Cardiac muscle cell (in vitro differentiated cells and primary cell): ENCODE measurements around the gene SMO. TPM values are rescaled to one million over a fixed set of nuclear protein-coding genes. Genes with fewer than 3 reads are reported as not detected.
"Not testable (repeated sequence)": the region's sequence is repeated elsewhere in the genome, so short reads cannot be mapped to it uniquely, and the experiment has no call there.

ENCODE experiments used
- DNase-seq, 2 donors: peaks; one replicate each; pipeline versions ENCODE4 v3.0.0 to v3.0.0-alpha.2; 2010 to 2017; ENCODE audit warnings: low read depth in 1 of 2, low spot score in 1 of 2
- H3K27ac ChIP-seq: fragments of 200-600 bp; sonication (generic); 2 replicates; pipeline ENCODE4 v1.5.1; 2016
- H3K27me3 ChIP-seq: fragments of 200-600 bp; sonication (generic); 2 replicates; pipeline ENCODE4 v1.6.0; 2016; ENCODE audit warnings: control low read depth
- H3K36me3 ChIP-seq: fragments of 200-600 bp; sonication (generic); 2 replicates; pipeline ENCODE4 v1.5.1; 2016; ENCODE audit warnings: control low read depth
- H3K4me1 ChIP-seq: fragments of 200-600 bp; sonication (generic); 2 replicates; pipeline ENCODE4 v1.8.1; 2017; ENCODE audit warnings: low read depth, mild to moderate bottlenecking, mixed run types
- H3K4me3 ChIP-seq: fragments of 200-600 bp; sonication (generic); 2 replicates; pipeline ENCODE4 v1.5.1; 2016; ENCODE audit warnings: mild to moderate bottlenecking
- H3K9me3 ChIP-seq: fragments of 200-600 bp; sonication (generic); 2 replicates; pipeline ENCODE4 v1.5.1; 2017; ENCODE audit warnings: low read depth, mild to moderate bottlenecking, control low read depth
- CTCF ChIP-seq: IDR thresholded peaks from 2 replicates; pipeline ENCODE4 v1.5.1; 2012; ENCODE audit warnings: low read depth, mild to moderate bottlenecking, low read length
- polyA plus RNA-seq: library from polyadenylated mRNA; unstranded; fragments of >200 nt; fragmentation: Nextera tagmentation; extraction: Ambion mirVana; gene quantifications from 2 replicates; pipeline ENCODE4 v1.2.1, GENCODE V29; 2016
- total RNA-seq: library from RNA; depleted of rRNA; stranded (reverse); fragments of >200 nt; gene quantifications from 2 replicates; pipeline ENCODE4 v1.2.3, GENCODE V29; 2016

SMO gene
- total and polyA plus RNA-seq, 2 experiments from 2014 or later = 35.0 to 82.9 TPM

GRCh38 chr7:129212126-129212525 is 23.7 kb downstream of the SMO start:
- no peak overlapping the region for H3K27ac ChIP-seq
- H3K4me3 ChIP-seq = no peak overlapping the region
- no peaks in the 10 kb centered on the region for H3K27me3 ChIP-seq
- no peak for DNase-seq
- H3K9me3 ChIP-seq = no peaks in the 10 kb centered on the region
- no peak for TF ChIP-seq CTCF
- peaks cover under 1% of the 10 kb centered on the region for H3K4me1 ChIP-seq
- H3K36me3 ChIP-seq = peaks cover 38% of the 10 kb centered on the region

GRCh38 chr7:129212596-129212995 is 24.2 kb downstream of the SMO start:
- H3K4me3 ChIP-seq = no peak overlapping the region
- H3K27ac ChIP-seq = no peak overlapping the region
- H3K36me3 ChIP-seq = peaks cover 34% of the 10 kb centered on the region
- no peaks in the 10 kb centered on the region for H3K27me3 ChIP-seq
- peaks cover 3% of the 10 kb centered on the region for H3K4me1 ChIP-seq
- no peaks in the 10 kb centered on the region for H3K9me3 ChIP-seq
- DNase-seq = no peak
- TF ChIP-seq CTCF = no peak

GRCh38 chr7:129213828-129214227 is 25.4 kb downstream of the SMO start:
- Histone ChIP-seq H3K9me3 (no peaks in the 10 kb centered on the region), H3K4me1 (peaks cover 3% of the 10 kb centered on the region), H3K27me3 (no peaks in the 10 kb centered on the region), H3K36me3 (peaks cover 29% of the 10 kb centered on the region), H3K4me3 (no peak overlapping the region), H3K27ac (no peak overlapping the region)
- DNase-seq = no peak
- TF ChIP-seq CTCF = no peak

- not testable (repeated sequence) for H3K27me3 ChIP-seq, H3K27ac ChIP-seq, DNase-seq, H3K4me1 ChIP-seq, H3K9me3 ChIP-seq, H3K4me3 ChIP-seq
- H3K36me3 ChIP-seq = peaks cover 19% of the 10 kb centered on the region
Observed at GRCh38 chr7:129215691-129216090, 27.3 kb downstream of the SMO start.

GRCh38 chr7:129216101-129216715 is 27.8 kb downstream of the SMO start:
- H3K4me1 ChIP-seq, H3K4me3 ChIP-seq, H3K27me3 ChIP-seq, DNase-seq, H3K9me3 ChIP-seq, H3K27ac ChIP-seq: not testable (repeated sequence)
- H3K36me3 ChIP-seq = peaks cover 14% of the 10 kb centered on the region

GRCh38 chr7:129216821-129217416 is 28.5 kb downstream of the SMO start:
- DNase-seq, H3K27ac ChIP-seq, H3K4me3 ChIP-seq, H3K36me3 ChIP-seq, H3K4me1 ChIP-seq, H3K9me3 ChIP-seq, H3K27me3 ChIP-seq: not testable (repeated sequence)

GRCh38 chr7:129218514-129219062 is 30.2 kb downstream of the SMO start:
- Histone ChIP-seq H3K27me3 (no peaks in the 10 kb centered on the region), H3K9me3 (no peaks in the 10 kb centered on the region), H3K27ac (no peak overlapping the region), H3K4me3 (no peak overlapping the region), H3K4me1 (peaks cover 3% of the 10 kb centered on the region), H3K36me3 (no peaks in the 10 kb centered on the region)
- TF ChIP-seq CTCF = peak; percentile 84
- DNase-seq = peak; percentile 87 to 90

GRCh38 chr7:129219166-129219565 is 30.7 kb downstream of the SMO start:
- H3K4me1 ChIP-seq, DNase-seq, H3K27me3 ChIP-seq: not testable (repeated sequence)

More at GRCh38 chr7:129219166-129219565, 30.7 kb downstream of the SMO start:
- H3K4me3 ChIP-seq, H3K27ac ChIP-seq, H3K9me3 ChIP-seq, H3K36me3 ChIP-seq: not testable (repeated sequence)
